ENCODE data around the gene FBXW7. TPM values are rescaled to one million over a fixed set of nuclear protein-coding genes. Genes with fewer than 3 reads are reported as not detected.

The FBXW7 gene
- polyA plus RNA-seq, 1 donor, result 35.8 TPM

DNA sequence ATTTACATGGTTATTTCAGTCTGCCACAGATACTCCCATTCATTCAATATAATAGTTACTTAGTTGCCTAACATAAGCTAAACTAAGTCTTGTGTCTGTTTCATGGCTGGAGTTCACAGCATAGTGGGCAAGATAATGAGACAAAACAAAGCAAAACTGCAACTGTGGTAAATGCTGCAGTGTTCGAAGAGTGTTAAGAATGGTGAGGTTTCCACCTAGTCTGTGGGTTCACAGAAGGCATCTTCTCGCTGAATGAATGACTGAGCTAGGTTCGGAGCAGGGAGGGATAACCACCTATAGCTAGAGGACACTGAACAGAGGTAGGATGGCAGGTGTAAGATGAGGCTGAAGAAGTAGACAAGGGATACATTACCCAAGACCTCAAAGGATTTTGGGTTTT, 171.0 kb downstream of the FBXW7 start:
- no peak for DNase-seq

DNA sequence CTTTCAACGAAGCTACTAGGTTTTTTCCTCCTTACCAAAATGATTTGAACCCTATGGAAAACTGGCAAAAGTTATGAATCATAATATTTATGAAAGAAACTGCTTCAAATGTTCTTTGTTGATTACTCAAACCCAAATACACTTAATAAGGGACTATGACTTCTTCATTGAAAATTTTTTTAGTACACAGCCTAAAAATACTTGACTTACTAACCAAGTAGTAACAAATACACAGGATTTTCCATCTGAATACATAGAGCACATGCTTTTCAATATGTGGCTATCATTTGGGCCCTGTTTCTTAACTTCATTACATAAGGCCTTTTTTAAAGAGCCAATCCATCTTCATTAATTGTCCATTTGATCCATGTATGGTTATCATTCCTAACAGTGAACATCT, 171.5 kb downstream of the FBXW7 start:
- no peak for DNase-seq

DNA sequence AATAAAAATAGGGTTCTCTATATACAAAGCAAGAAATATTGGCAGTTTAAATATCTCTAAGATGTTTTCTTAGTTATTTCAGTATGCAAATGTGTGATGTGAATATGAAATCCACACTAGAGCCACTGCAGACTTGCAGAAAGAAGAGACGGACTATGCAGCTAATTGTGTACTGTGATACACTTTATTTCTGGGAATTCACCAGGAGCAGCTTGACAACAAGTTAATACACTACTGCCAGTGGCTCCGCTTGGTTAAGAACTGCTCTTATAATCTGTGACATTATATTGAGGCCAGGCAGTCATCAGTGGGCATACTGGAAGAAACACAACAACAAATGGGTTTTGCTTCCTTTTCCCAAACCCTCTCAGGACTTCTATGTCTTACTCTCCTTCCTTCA, 172.0 kb downstream of the FBXW7 start:
- no peak for DNase-seq

DNA sequence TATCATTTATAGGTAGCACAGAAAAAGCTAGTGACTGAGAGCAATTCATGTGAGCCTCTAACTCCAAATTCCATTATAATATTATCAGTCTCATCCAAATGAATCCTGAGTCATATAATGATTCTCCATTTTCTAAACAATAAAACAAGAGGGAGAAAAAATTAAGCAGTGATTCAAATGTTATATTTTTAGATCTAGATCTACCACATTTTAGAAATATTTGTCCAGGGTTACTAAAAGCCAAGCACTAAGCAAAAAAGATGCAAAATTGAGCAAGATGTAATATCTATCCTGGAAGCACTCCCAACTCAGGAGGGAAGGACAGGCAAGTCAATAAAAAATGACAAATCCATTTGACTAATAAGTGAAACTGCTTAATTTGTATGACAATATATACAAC, 172.8 kb downstream of the FBXW7 start:
- DNase-seq, result no peak

DNA sequence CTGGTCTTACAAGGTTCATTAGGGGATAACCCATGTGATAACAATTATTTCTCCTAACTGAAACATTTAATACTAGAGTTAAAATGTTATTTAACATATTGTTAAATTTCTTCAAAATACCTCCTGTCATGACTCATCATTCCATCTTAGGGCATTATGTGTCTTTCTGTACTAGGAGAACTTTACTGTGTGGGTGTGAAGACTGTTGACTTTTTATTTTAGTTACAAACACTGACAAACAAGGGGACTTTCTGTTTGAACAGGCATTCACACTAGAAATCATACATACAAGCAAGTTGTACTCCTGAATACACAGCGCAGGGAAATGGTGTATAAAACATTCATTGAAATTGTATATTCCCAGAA, 175.9 kb downstream of the FBXW7 start:
- DNase-seq, result no peak

DNA sequence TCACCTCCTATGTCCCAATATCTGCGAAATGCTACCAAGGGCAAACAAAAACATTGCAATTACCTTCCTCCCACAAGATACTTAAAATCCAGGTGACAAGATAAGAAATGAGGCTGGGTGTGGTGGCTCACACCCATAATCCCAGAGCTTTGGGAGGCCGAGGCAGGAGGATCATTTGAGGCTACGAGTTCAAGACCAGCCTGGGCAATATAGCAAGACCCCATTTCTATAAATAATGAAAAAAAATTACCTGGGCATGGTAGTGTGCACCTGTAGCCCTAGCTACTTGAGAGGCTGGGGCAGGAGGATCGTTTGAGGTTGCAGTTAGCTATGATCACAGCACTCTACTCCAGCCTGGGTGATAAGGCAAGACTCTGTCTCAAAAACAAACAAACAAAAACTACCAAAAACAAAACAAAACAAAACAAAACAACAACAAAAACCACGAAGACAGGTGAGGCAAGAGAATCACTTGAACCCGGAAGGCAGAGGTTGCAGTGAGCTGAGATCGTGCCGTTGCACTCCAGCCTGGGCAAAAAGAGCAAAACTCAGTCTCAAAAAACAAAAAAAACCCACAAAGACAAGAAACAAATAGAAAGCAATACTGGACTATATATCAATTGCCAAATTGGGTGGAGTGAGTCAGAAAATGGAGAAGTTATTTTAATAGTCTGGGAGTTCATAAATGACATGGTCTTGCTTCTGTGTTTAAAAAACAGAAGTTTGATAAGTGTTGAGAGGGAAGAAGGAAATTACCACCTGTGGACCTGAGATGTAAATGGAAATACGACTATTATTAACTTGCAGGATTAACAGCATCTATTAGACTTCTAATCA, 176.5 kb downstream of the FBXW7 start:
- no peak for DNase-seq

DNA sequence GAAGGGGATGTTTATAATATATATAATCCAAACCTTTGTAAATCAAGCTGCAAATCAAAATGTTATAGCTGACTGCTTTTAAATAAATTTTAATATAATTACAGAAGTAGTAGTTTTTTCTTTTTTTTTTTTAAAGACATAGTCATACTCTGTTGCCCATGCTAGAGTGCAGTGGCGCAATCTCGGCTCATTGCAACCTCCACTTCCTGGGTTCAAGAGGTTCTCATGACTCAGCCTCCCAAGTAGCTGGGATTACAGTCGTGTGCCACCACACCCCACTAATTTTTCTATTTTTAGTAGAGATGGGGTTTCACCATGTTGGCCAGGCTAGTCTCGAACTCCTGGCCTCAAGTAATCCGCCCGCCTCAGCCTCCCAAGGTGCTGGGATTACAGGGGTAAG, 178.7 kb downstream of the FBXW7 start:
- DNase-seq, result no peak

DNA sequence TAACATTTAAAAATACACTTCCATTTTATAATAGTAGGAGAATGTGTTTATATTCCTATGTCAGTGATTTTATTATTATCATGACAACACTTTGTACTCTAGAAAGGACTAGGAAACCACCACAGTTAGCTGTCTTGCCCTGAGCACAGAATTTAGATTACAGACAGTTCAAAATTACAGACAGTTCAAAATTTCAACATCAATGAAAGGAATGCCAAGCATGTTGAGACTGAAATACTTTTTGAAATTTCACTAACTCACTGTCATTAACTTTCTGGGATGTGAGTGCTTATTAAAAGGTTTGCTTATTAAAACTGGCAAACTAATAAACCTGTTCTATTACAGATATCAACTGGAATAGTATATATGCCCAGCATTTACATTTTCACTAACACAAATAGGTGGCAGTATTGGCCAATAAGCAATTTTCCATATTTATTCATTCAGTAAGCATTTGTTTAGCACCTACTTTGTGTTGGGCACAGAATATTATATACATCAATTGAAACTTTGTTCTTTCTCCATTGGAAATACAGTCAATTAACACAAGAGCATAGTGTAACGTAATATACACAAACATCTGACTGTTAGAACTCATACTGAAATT, 179.4 kb downstream of the FBXW7 start:
- DNase-seq, result no peak

DNA sequence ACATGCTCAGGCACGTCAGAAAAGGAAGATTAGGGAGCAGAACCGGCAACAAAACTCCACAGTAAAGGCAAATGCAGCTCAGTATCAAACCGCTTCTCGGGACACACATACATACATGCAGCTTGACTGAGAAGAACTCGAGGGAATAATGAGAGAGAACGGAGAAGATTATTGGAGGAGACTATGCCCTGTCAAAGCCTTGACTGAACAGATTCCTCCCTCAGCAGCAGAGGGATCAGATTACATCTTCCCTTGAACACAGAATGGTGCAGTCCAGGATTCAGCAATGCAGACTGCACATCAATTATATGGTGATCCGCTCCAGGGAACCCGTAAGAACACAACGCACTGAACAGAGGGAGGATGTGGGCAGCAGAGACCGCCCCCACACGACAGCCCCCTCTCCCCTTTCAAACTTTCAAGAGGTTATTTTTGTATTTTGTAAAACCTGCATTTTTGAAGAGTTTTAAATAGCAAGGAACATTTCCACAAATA, 183.2 kb downstream of the FBXW7 start:
- DNase-seq, result peak; percentile 91

DNA sequence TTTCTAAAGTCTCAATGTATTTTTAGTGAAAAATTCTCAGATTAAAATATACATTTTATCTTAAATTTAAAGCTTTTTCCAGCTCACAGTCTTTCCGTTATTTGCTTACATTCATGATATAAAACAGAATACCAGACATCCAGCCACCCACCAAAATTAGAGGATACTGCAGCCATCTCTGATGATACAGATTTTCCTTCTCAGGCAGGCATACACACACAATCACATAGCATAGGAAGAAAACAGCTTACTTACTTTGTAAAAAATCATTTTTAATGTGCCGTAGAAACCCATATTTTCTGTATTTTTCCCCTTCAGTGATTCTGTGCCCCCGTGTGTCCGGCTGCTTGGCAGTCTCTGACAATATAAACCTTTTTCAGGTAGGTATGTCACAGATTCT, 183.7 kb downstream of the FBXW7 start:
- DNase-seq, result peak; percentile 31

DNA sequence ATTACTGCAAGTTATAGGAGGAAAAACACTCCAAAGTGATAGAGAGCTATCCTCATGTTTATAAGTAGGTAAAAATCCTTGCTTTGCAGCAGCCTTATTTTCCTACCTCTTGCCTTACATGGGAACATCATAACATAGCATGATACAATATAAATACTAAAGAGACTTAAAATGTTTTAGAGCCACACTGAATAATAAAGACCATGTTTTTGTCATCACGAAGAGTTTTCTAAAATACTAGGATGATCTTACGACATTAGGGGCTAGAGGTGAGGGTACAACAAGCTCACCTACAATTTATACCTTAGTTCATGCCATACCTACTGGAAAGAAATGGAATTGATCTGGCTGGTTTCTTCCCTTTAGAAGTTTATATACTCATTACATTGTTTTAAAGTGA, 184.8 kb downstream of the FBXW7 start:
- no peak for DNase-seq

DNA sequence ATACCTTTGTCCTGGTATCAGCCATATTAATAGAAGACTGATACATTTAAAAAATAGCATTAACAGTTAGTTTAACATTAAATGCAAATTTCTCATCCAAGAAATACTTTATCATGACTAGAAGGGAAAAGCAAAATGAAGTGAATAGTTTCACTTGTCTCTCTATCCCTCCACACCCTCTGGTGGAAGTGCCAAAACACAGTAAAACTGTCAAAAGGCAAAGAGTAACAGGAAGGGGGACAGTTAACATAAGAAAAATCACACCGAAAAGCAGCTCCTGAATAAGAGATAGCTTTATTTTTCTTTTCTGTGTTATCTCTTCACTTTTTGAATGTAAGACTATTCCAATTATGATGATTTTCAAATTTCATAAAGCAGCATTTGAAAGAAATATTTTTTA, 187.2 kb downstream of the FBXW7 start:
- DNase-seq, result no peak

DNA sequence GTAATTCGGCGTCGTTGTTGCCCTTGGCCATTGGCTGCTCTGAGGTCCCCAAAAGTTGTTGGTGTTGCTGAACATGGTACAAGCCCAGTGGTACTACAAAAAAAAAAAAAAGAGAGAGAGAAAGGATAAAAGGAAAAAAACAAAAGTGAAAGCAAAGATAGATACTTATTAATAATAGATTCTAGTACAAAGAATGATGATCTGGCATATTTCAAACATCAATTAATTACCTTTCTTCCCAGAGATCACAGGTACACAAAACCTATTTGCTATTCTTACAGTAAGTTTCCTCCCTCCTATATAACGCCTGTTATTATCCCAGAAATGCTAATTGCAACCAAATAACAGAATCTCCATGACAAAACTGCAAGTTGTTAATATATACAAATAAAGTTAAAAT, 188.9 kb downstream of the FBXW7 start:
- no peak for DNase-seq

DNA sequence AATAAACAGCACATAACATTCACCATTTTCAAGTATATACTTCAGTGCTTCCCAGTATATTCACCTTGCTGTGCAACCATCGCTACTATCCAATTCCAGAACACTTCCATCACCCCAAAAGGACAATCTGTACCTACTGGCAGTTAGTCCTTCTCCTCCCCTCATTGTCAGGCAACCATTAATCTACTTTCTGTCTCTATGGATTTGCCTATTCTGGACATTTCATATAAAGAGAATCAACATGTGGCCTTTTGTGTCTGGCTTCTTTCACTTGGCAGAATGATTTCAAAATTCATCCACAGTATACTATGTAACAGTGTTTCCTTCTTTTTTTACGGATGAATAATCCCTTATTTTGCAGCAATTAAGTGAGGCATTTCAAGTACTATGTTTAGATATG, 189.4 kb downstream of the FBXW7 start:
- DNase-seq, result no peak

DNA sequence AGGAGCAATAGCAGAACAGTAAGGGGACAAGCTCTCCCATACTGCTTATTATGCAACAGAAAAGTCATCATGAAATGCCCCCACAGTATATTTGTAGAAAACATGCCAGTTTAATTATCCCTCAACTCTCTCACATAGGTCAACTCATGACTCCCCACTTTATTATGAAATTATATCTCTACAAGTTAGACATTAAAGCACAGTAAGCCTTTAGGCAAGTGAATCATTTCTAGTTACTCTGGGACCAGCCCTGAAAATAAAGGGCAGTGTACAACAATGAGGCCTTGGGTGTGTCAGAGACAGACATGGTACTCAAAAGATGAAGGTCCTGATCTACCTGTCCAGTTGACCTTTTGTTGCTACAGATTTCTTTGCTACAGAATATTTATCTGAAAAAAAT, 191.9 kb downstream of the FBXW7 start:
- DNase-seq, result no peak

DNA sequence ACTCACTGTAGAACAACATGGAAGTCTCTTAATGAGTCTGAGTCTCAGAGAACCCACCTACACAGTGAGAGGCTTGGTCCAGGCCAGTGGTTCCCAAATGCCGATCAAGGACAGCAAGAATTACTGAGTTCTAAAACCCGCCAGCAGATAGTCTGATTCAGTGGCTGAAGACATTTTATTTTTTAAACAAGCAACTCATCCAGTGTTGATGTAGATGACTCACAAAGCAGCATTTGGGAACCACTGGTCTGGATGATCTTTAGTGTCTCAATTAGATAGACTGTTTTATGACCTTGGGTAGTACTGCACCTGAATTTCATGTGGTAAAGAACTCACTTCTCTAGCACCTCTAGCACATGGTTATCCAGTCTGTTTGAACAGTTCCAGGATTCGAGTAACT, 193.6 kb downstream of the FBXW7 start:
- no peak for DNase-seq

DNA sequence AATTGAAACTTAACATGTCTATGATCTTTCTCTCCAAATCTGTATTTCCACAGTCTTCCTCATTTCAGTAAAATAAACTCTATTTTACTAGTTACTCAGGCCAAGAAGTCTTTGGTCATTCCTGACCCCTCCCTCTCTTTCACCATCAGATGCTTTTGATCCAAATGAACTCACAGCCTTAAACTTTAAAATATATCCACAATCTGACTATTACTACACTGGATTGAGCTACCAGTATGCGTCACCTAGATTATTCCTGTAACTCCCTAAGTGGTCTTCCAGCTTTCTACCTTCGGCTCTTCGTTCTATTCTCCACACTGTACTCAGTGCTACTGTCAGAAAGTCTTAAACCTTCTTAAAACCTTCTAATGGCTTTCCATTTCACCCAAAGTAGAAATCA, 195.1 kb downstream of the FBXW7 start:
- no peak for DNase-seq

DNA sequence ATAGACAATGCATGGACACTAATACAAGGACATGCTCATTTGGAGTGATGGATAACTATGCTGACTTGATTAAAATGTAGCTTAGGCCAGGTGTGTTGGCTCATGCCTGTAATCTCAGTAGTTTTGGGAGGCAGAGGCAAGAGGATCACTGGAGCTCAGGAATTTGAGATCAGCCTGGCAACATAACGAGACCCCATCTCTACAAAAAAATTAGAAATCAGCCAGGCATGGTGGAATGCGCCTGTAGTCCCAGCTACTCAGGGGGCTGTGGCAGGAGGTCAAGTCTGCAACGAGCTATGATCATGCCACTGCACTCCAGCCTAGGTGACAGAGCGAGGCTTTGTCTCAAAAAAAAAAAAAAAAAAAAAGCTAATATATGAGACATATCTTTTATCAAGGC, 196.3 kb downstream of the FBXW7 start:
- DNase-seq, result no peak

DNA sequence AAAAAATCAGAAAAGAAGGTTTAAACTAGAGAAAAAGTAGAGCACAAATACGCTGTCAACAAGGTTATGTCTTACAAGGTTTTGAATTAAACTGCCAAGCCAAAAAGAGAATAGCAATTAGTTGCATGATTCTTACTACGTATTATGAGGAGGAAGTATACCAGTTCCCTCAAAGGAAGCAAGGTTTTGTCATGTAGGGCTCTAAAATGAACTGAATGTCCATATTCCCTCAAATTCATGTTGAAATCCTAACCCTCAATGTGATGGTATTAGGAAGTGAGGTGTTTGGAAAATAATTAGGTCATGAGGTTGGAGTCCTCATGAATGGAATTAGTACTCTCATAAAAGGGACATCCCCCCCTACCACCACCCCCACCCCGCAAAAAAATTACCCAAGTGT, 201.0 kb downstream of the FBXW7 start:
- no peak for DNase-seq

DNA sequence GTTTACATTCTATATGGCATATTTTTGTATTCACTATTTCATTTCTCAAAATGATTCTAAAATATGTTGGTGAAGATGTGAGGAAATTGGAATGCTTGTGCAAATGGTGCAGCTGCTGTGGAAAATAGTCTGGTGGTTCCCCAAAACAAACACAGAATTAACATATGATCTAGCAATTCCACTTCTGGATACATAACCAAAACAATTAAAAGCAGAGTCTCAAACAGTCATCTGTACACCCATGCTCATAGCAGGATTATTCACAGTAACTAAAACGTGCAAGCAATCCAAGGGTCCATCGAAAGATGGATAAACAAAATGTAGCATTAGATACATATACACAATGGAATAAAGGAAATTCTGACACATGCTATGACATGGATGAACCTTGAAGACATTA, 204.8 kb downstream of the FBXW7 start:
- no peak for DNase-seq

DNA sequence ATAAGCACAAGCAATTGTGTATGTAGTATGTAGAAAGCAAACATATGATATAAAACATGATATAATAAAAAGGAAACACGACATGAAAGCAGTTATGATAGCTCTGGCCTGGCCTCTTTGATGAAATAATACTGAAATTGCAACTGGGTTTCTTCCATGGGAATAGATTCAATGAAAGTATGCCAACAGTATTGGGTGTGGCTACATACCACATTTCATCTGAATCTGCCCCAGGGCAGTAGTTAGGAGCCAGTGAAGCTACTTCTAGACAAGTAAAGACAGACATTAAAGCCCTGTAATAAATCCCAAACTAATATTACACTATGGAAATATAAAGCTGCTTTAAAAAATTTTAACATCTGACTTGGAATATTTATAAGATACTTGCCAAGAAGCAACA, 207.3 kb downstream of the FBXW7 start:
- no peak for DNase-seq

DNA sequence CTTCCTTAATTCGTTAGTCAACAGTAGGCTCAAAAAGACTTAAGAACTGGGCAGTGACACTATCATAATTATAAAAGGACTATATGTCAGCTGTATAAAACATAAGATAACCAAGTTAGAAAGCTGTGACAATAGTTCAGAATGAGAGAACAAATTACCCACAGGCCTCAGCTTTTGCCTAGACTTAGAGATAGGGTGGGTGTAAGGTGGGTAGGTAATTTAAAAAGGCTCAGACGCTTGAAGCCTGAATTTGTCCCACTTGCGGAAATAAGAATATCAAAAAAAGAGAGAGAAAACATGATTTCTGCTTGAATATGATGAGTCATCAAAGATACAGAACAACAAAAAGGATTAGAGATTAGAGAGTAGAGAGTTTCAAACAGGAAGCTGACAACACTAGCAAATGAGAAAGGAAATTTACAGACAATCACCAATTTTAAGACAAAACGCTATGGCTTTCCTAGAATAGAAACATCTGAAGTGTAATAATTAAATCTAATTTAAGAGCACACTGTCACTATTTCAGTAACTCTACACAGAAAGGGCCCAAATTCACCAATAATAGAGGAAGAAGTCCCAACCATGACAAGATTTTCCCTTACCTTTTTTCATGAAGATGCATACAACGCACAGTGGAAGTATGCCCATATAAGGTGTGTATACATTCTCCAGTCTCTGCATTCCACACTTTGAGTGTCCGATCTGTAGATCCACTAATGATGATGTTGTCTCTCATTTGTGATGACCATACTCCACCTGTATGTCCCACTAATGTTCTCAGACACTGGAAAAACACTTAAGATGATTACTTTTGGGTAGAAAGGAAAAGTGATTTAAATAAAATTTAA, 208.1 kb downstream of the FBXW7 start:
- no peak for DNase-seq

DNA sequence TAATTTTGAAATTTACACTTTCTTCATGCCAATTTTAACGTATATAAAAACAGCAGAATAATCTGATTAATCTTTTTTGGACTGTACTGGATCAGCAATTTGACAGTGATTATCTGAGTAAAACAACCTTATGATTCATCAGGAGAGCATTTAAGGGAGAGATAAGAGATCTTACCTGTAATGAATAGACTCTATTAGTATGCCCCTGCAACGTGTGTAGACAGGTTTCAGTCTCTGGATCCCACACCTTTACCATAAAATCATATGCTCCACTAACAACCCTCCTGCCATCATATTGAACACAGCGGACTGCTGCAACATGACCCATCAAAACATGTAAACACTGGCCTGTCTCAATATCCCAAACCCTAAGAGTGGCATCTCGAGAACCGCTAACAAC, 210.1 kb downstream of the FBXW7 start:
- no peak for DNase-seq

DNA sequence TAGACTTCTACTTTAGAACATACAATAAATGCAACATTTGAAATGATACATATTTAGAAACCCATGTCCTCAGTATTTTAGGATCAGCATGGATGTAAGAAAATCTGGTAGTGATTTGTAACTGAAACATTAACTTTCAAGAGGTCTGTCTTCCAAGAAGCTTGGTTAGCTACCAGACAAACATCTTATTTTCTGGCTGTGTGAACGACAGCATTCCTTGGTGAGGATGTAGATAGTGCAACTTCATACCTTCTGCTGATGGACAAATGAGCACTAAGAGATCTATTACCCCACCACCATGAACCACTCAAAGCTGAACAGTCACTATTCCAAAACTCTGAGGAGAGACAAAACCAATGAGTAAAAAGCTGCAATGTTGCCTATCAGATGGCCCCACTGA, 212.7 kb downstream of the FBXW7 start:
- DNase-seq, result no peak

Measured in hindlimb muscle (tissue), 1 donor.